ENCODE data around the gene ADAM12. TPM values are rescaled to one million over a fixed set of nuclear protein-coding genes. Genes with fewer than 3 reads are reported as not detected.

The ADAM12 gene
- total RNA-seq, 2 experiments from 2014 or later: 1.2 to 1.5 TPM

DNA sequence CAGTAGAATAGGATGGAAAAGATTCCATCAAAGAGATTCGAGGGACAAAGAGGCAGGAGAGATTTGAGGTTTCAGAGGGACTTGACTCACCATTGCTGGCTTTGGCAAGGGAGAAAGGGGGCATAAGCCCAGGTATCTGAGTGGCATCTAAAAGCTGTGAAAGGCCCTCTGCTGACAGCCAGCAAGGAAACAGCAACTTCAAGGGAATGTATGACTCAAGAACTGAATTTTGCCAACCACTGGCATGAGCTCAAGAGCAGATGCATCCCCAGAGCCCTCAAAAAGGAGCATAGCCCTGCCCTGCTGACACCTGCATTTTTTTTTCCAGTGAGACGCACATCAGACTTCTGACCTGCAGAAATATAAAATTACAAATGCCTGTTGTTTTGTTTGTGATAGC is 19.6 kb upstream of the ADAM12 start:
- no peaks in the 10 kb centered on the region for H3K4me1 Mint-ChIP-seq (ENCODE audit: low read depth)
- TF ChIP-seq, protein P1, sequence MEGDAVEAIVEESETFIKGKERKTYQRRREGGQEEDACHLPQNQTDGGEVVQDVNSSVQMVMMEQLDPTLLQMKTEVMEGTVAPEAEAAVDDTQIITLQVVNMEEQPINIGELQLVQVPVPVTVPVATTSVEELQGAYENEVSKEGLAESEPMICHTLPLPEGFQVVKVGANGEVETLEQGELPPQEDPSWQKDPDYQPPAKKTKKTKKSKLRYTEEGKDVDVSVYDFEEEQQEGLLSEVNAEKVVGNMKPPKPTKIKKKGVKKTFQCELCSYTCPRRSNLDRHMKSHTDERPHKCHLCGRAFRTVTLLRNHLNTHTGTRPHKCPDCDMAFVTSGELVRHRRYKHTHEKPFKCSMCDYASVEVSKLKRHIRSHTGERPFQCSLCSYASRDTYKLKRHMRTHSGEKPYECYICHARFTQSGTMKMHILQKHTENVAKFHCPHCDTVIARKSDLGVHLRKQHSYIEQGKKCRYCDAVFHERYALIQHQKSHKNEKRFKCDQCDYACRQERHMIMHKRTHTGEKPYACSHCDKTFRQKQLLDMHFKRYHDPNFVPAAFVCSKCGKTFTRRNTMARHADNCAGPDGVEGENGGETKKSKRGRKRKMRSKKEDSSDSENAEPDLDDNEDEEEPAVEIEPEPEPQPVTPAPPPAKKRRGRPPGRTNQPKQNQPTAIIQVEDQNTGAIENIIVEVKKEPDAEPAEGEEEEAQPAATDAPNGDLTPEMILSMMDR (IDR thresholded peaks at IDR 0.05): no peak
- no peak overlapping the region for H3K27ac Mint-ChIP-seq
- intact Hi-C loops (cut with DNase I, micrococcal nuclease): no loop called here
- Histone ChIP-seq H3K27ac (ENCODE audit: low read depth in 1 of 2, low read length in 2 of 2) (no peak overlapping the region), H3K27me3 (ENCODE audit: control insufficient read depth in 1 of 2, insufficient read depth in 2 of 2, low read length in 2 of 2) (no peaks in the 10 kb centered on the region), H3K36me3 (ENCODE audit: insufficient read depth, low read length) (no peaks in the 10 kb centered on the region), H3K9me3 (ENCODE audit: control insufficient read depth in 1 of 2, insufficient read depth in 1 of 2, low read length in 2 of 2) (peaks cover 0 to 9% of the 10 kb centered on the region in 2 experiments), H3K4me3 (ENCODE audit: low read length) (no peak overlapping the region), H3K4me1 (ENCODE audit: insufficient read depth, low read length) (no peaks in the 10 kb centered on the region)
- H3K9me3 Mint-ChIP-seq: no peaks in the 10 kb centered on the region
- H3K4me3 Mint-ChIP-seq: no peak overlapping the region
- no peaks in the 10 kb centered on the region for H3K36me3 Mint-ChIP-seq (ENCODE audit: low read depth)
- DNase-seq (no peak), ATAC-seq (ENCODE audit: poor library complexity) (no peak)
- ChIA-PET CTCF (no interaction called here), POLR2A (no interaction called here)
- peaks cover 5% of the 10 kb centered on the region for H3K27me3 Mint-ChIP-seq

DNA sequence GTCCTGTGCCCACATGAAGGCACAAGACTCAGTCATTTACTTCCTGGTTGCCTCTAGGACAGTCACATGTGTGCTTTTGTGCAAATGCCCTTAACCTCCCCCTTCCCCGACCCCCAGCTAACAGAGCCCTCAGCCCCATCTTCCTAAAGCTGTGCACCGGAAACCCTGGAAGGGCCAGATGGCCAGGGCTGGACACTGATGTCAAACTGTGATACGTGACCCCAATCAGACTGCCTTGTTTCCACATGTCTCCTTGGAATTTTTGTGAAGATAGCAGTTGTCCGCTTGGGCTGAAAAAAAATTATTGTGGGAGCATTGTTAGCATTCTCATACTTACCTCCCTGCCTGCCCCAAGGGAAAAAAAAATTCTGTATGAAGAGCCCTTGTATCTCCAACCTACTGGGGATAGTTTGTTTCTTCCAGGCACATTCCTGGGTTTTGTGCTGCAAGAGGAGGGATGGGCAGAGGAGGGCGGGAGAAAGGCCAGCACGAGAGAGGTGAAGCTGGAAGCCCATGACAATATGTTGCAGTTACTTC is 17.0 kb upstream of the ADAM12 start:
- ATAC-seq (ENCODE audit: poor library complexity): no peak
- intact Hi-C loops (cut with DNase I, micrococcal nuclease): no loop called here

DNA sequence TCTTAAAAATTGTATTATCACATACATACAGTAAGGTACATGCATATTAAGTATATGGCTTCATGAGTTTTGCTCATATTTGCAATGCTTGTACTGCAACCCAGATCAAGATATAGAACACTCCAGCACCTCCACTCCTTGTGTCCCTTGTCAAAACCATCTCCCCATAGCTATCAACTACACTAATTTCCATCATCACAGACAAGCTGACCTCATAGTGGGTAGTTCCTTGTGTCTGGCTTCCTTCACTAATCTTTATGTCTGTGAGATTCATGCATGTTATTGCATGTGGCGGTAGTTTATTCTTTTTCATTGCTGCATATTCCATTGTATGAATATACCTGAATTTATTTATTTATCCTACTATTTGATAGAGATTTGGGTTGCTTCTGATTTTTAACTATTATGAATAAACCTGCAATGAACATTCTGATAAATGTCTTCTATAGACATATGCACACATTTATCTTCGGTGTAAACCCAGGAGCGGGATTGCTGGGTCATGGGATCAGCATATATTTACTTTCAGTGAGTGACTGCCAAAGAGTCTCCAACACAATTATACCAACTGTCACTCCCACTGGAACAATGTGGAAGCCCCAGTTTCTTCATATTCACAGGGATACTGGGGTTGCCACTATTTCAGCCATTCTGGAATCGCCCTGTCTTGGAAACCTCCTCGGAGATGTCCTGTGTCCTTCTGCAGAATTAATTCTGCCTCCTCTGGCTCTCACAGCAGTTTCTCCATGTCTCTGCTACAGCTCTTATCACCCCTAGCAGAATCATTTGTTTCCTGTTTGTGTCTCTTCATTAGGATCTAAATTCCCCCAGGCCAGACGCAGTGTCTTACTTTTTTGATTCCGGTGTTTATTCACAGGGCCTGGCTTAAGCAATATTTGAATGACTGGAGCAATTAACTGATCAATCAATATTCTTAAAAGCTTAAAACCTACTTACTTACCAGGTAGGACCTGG is 14.7 kb upstream of the ADAM12 start:
- no peak overlapping the region for H3K4me3 Mint-ChIP-seq
- no peaks in the 10 kb centered on the region for H3K4me1 Mint-ChIP-seq (ENCODE audit: low read depth)
- Histone ChIP-seq H3K4me3 (ENCODE audit: low read length) (no peak overlapping the region), H3K27me3 (ENCODE audit: control insufficient read depth in 1 of 2, insufficient read depth in 2 of 2, low read length in 2 of 2) (no peaks in the 10 kb centered on the region), H3K4me1 (ENCODE audit: insufficient read depth, low read length) (peaks cover 2% of the 10 kb centered on the region), H3K9me3 (ENCODE audit: control insufficient read depth in 1 of 2, insufficient read depth in 1 of 2, low read length in 2 of 2) (peaks cover 0 to 9% of the 10 kb centered on the region in 2 experiments), H3K27ac (ENCODE audit: low read depth in 1 of 2, low read length in 2 of 2) (no peak overlapping the region), H3K36me3 (ENCODE audit: insufficient read depth, low read length) (no peaks in the 10 kb centered on the region)
- no peaks in the 10 kb centered on the region for H3K27me3 Mint-ChIP-seq
- CTCF ChIA-PET: no interaction called here
- H3K36me3 Mint-ChIP-seq (ENCODE audit: low read depth): no peaks in the 10 kb centered on the region
- ATAC-seq (ENCODE audit: poor library complexity) (no peak), DNase-seq (no peak)
- POLR2A ChIA-PET: no interaction called here
- H3K27ac Mint-ChIP-seq: no peak overlapping the region
- intact Hi-C loops (cut with DNase I, micrococcal nuclease): no loop called here
- TF ChIP-seq, protein P1 (IDR thresholded peaks at IDR 0.05): no peak
- H3K9me3 Mint-ChIP-seq: peaks cover 2% of the 10 kb centered on the region

More for the DNA sequence above, 17.0 kb upstream of the ADAM12 start:
- no peak for DNase-seq
- TF ChIP-seq, protein P1 (IDR thresholded peaks at IDR 0.05): no peak
- H3K27ac Mint-ChIP-seq: no peak overlapping the region
- H3K4me1 Mint-ChIP-seq (ENCODE audit: low read depth): no peaks in the 10 kb centered on the region
- ChIA-PET POLR2A (no interaction called here), CTCF (no interaction called here)
- no peak overlapping the region for H3K27ac ChIP-seq (ENCODE audit: low read depth in 1 of 2, low read length in 2 of 2)
- H3K9me3 Mint-ChIP-seq: peaks cover 2% of the 10 kb centered on the region
- peaks cover 0 to 9% of the 10 kb centered on the region in 2 experiments for H3K9me3 ChIP-seq (ENCODE audit: control insufficient read depth in 1 of 2, insufficient read depth in 1 of 2, low read length in 2 of 2)
- H3K27me3 Mint-ChIP-seq: peaks cover 5% of the 10 kb centered on the region
- H3K27me3 ChIP-seq (ENCODE audit: control insufficient read depth in 1 of 2, insufficient read depth in 2 of 2, low read length in 2 of 2): no peaks in the 10 kb centered on the region
- H3K4me3 Mint-ChIP-seq: no peak overlapping the region
- H3K36me3 Mint-ChIP-seq (ENCODE audit: low read depth): no peaks in the 10 kb centered on the region
- no peak overlapping the region for H3K4me3 ChIP-seq (ENCODE audit: low read length)
- no peaks in the 10 kb centered on the region for H3K4me1 ChIP-seq (ENCODE audit: insufficient read depth, low read length)
- no peaks in the 10 kb centered on the region for H3K36me3 ChIP-seq (ENCODE audit: insufficient read depth, low read length)

Data from CD4-positive, alpha-beta T cell (primary cell).